HepG2 (cell line): ENCODE results near the gene NT5M. TPM values are rescaled to one million over a fixed set of nuclear protein-coding genes. Genes with fewer than 3 reads are reported as not detected.

Experiments used
- ATF4 ChIP-seq, 2 experiments: fragments of 450-650 bp in 1 of 2; sonication (generic) in 1 of 2; formaldehyde crosslinking; IDR thresholded peaks; 2 replicates each; pipeline versions ENCODE4 v1.5.0 to v1.8.0; 2020 to 2022; ENCODE audit warnings: mild to moderate bottlenecking in 1 of 2, missing genetic modification reagents in 1 of 2
- ATF7-NPFF ChIP-seq: sonication (generic); formaldehyde crosslinking; IDR thresholded peaks from 2 replicates; pipeline ENCODE4 v1.8.1; 2023; ENCODE audit warnings: mild to moderate bottlenecking, low read depth, missing genetic modification reagents, moderate library complexity
- CBX1 ChIP-seq: IDR thresholded peaks from one replicate; pipeline ENCODE4 v1.6.1; 2016; ENCODE audit warnings: antibody characterized with exemption, low read depth
- CCDC6 ChIP-seq: sonication (generic); formaldehyde crosslinking; IDR thresholded peaks from 2 replicates; pipeline ENCODE4 v1.8.1; 2022; ENCODE audit warnings: mild to moderate bottlenecking, missing genetic modification reagents, moderate library complexity
- ETV6 ChIP-seq: sonication (generic); formaldehyde crosslinking; conservative IDR thresholded peaks from 2 replicates; pipeline ENCODE4 v1.4.0; 2020; ENCODE audit warnings: missing genetic modification reagents
- FOXJ3 ChIP-seq: sonication (generic); formaldehyde crosslinking; IDR thresholded peaks from 2 replicates; pipeline ENCODE4 v1.4.0; 2020; ENCODE audit warnings: missing genetic modification reagents, mild to moderate bottlenecking, borderline replicate concordance
- KAT2B ChIP-seq: fragments of 150-350 bp; IDR thresholded peaks from 2 replicates; pipeline ENCODE4 v1.6.1; 2014; ENCODE audit warnings: low read depth, low read length, borderline replicate concordance
- MAFG ChIP-seq: sonication (generic); formaldehyde crosslinking; IDR thresholded peaks from 2 replicates; pipeline ENCODE4 v1.5.1; 2020; ENCODE audit warnings: mild to moderate bottlenecking, missing genetic modification reagents
- RARG ChIP-seq: sonication (generic); formaldehyde crosslinking; IDR thresholded peaks from 2 replicates; pipeline ENCODE4 v1.4.0; 2020; ENCODE audit warnings: low read depth, mild to moderate bottlenecking, missing genetic modification reagents
- SMARCE1 ChIP-seq: fragments of 450-650 bp; IDR thresholded peaks from 2 replicates; pipeline ENCODE4 v1.6.1; 2017; ENCODE audit warnings: borderline replicate concordance
- SNAPC5 ChIP-seq: sonication (generic); formaldehyde crosslinking; IDR thresholded peaks from 2 replicates; pipeline ENCODE4 v1.8.1; 2023; ENCODE audit warnings: mild to moderate bottlenecking, missing genetic modification reagents, borderline replicate concordance
- TBL1XR1 ChIP-seq: fragments of 150-350 bp; IDR thresholded peaks from 2 replicates; pipeline ENCODE4 v1.6.1; 2014; ENCODE audit warnings: borderline replicate concordance, low read length; ENCODE audit not compliant: partially characterized antibody
- ZHX1 ChIP-seq: sonication (generic); formaldehyde crosslinking; IDR thresholded peaks from 2 replicates; pipeline ENCODE4 v1.8.1; 2022; ENCODE audit warnings: low read depth, mild to moderate bottlenecking, missing genetic modification reagents
- ZNF225 ChIP-seq: sonication (generic); formaldehyde crosslinking; IDR thresholded peaks from 2 replicates; pipeline ENCODE4 v1.4.0; 2020; ENCODE audit warnings: mild to moderate bottlenecking, missing genetic modification reagents
- ZNF263 ChIP-seq: sonication (generic); formaldehyde crosslinking; IDR thresholded peaks from 2 replicates; pipeline ENCODE4 v1.4.0; 2020; ENCODE audit warnings: missing genetic modification reagents
- ZNF510 ChIP-seq: sonication (generic); formaldehyde crosslinking; IDR thresholded peaks from 2 replicates; pipeline ENCODE4 v1.4.0; 2020; ENCODE audit warnings: low read depth, mild to moderate bottlenecking, missing genetic modification reagents
- ZNF557 ChIP-seq: sonication (generic); formaldehyde crosslinking; IDR thresholded peaks from 2 replicates; pipeline ENCODE4 v1.4.0; 2020; ENCODE audit warnings: missing genetic modification reagents
- polyA plus RNA-seq, 8 experiments: library from polyadenylated mRNA; depleted of rRNA in 3 of 8; stranded (reverse) in 7 of 8; unstranded in 1 of 8; fragments of >200 nt; fragmentation: Illumina TruSeq in 4 of 8; extraction: Trizol in 4 of 8; gene quantifications; 2 replicates each; pipeline versions ENCODE4 v1.2.1 to v1.2.3, GENCODE V29; 2011 to 2016; ENCODE audit warnings: low read depth in 4 of 8, missing spikeins in 1 of 8, mixed read lengths in 1 of 8; ENCODE audit not compliant: insufficient read depth in 1 of 8
- total RNA-seq, 5 experiments: library from RNA; depleted of rRNA; stranded (reverse); fragments of >200 nt; fragmentation: Illumina TruSeq; extraction: Trizol; gene quantifications; 2 replicates each; pipeline ENCODE4 v1.2.3, GENCODE V29; 2016; ENCODE audit warnings: low read depth in 1 of 5
- TF ChIP-seq, protein P1 (sequence below): IDR thresholded peaks from 2 replicates; pipeline ENCODE4 v1.6.1; 2016; ENCODE audit warnings: low read depth
- TF ChIP-seq, protein P2 (sequence below): sonication (generic); formaldehyde crosslinking; IDR thresholded peaks from 2 replicates; pipeline ENCODE4 v1.4.0; 2020; ENCODE audit warnings: low read depth, mild to moderate bottlenecking, missing genetic modification reagents
- TF ChIP-seq, protein P3 (sequence below): sonication (generic); formaldehyde crosslinking; IDR thresholded peaks from 2 replicates; pipeline ENCODE4 v1.5.1; 2020; ENCODE audit warnings: mild to moderate bottlenecking, missing genetic modification reagents, moderate library complexity

Gene NT5M
- total and polyA plus RNA-seq, 2 of the 13 experiments (the other 11 are each of a cell fraction or from before 2014, with no cell fraction given) = 0.55 to 0.78 TPM

GRCh38 chr17:17280613-17281549 lies 22.3 kb upstream of the NT5M start, which contains the start of gene COPS3 (continued):
- TF ChIP-seq, protein P1, sequence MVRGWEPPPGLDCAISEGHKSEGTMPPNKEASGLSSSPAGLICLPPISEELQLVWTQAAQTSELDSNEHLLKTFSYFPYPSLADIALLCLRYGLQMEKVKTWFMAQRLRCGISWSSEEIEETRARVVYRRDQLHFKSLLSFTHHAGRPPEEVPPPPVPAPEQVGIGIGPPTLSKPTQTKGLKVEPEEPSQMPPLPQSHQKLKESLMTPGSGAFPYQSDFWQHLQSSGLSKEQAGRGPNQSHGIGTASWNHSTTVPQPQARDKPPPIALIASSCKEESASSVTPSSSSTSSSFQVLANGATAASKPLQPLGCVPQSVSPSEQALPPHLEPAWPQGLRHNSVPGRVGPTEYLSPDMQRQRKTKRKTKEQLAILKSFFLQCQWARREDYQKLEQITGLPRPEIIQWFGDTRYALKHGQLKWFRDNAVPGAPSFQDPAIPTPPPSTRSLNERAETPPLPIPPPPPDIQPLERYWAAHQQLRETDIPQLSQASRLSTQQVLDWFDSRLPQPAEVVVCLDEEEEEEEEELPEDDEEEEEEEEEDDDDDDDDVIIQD (CRISPR knock-in tag) = no peak
- TF ChIP-seq KAT2B = no peak
- peak; percentile 70; the same call in 1 of the 2 replicates for TF ChIP-seq ATF7-NPFF
- no peak for TF ChIP-seq SNAPC5
- TF ChIP-seq TBL1XR1 = no peak
- TF ChIP-seq, protein P2, sequence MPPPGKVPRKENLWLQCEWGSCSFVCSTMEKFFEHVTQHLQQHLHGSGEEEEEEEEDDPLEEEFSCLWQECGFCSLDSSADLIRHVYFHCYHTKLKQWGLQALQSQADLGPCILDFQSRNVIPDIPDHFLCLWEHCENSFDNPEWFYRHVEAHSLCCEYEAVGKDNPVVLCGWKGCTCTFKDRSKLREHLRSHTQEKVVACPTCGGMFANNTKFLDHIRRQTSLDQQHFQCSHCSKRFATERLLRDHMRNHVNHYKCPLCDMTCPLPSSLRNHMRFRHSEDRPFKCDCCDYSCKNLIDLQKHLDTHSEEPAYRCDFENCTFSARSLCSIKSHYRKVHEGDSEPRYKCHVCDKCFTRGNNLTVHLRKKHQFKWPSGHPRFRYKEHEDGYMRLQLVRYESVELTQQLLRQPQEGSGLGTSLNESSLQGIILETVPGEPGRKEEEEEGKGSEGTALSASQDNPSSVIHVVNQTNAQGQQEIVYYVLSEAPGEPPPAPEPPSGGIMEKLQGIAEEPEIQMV = no peak
- TF ChIP-seq RARG (CRISPR knock-in tag) = no peak
- no peak; the same call in 1 of the 2 replicates for TF ChIP-seq CCDC6 (CRISPR knock-in tag)
- TF ChIP-seq ZNF225 (CRISPR knock-in tag) = no peak
- TF ChIP-seq ZHX1 (CRISPR knock-in tag) = 0 out of 2 replicates have a peak, but pooled peaks have one; percentile 50
- TF ChIP-seq ZNF557 (CRISPR knock-in tag) = no peak
- no peak for TF ChIP-seq FOXJ3 (CRISPR knock-in tag)
- no peak for TF ChIP-seq MAFG (CRISPR knock-in tag)
- TF ChIP-seq ETV6 (CRISPR knock-in tag) = peak; percentile 54; the same call in 1 of the 2 replicates
- no peak for TF ChIP-seq ATF4 (CRISPR knock-in tag; IDR thresholded peaks at IDR 0.05)
- TF ChIP-seq CBX1 = no peak
- TF ChIP-seq SMARCE1 = no peak
- TF ChIP-seq, protein P3, sequence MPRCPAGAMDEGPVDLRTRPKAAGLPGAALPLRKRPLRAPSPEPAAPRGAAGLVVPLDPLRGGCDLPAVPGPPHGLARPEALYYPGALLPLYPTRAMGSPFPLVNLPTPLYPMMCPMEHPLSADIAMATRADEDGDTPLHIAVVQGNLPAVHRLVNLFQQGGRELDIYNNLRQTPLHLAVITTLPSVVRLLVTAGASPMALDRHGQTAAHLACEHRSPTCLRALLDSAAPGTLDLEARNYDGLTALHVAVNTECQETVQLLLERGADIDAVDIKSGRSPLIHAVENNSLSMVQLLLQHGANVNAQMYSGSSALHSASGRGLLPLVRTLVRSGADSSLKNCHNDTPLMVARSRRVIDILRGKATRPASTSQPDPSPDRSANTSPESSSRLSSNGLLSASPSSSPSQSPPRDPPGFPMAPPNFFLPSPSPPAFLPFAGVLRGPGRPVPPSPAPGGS = peak; percentile 72; the same call in 1 of the 2 replicates
- TF ChIP-seq ZNF510 = no peak
- TF ChIP-seq ZNF263 (CRISPR knock-in tag) = peak; percentile 63; the same call in 1 of the 2 replicates
